Activated CD4-positive, alpha-beta T cell treated with anti-CD3 and anti-CD28 coated beads for 36 hours (primary cell): ENCODE results near the gene SMAGP. TPM values are rescaled to one million over a fixed set of nuclear protein-coding genes. Genes with fewer than 3 reads are reported as not detected.

ENCODE experiments used
- ATAC-seq: fragments of 200-7000 bp; cut with Tn5 transposase; one replicate; pipeline ENCODE4 v1.10.0; 2021; ENCODE audit warnings: mild to moderate bottlenecking, moderate library complexity
- CTCF ChIA-PET: fragments of 350-600 bp; sonication (Branson Sonifier 250); formaldehyde crosslinking; loops from one replicate; lab custom pipeline; 2021; ENCODE audit warnings: antibody characterized with exemption; lab: Charles Lee
- POLR2A ChIA-PET: fragments of 350-600 bp; sonication (Branson Sonifier 250); formaldehyde crosslinking; loops from one replicate; lab custom pipeline; 2021; ENCODE audit warnings: antibody characterized with exemption, inconsistent platforms; lab: Charles Lee
- DNase-seq: peaks from one replicate; pipeline ENCODE4 v3.0.0-alpha.2; 2020
- H3K27ac Mint-ChIP-seq: one replicate; pipeline ENCODE4 v1.8.0; 2021; ENCODE audit warnings: mixed read lengths
- H3K27me3 Mint-ChIP-seq: one replicate; pipeline ENCODE4 v1.8.0; 2021; ENCODE audit warnings: mixed read lengths
- H3K36me3 Mint-ChIP-seq: one replicate; pipeline ENCODE4 v1.8.0; 2021; ENCODE audit warnings: low read depth, mixed read lengths
- H3K4me1 Mint-ChIP-seq: one replicate; pipeline ENCODE4 v1.8.0; 2021; ENCODE audit warnings: mixed read lengths
- H3K4me3 Mint-ChIP-seq: one replicate; pipeline ENCODE4 v1.8.0; 2021; ENCODE audit warnings: mild to moderate bottlenecking, moderate library complexity, mixed read lengths
- H3K9me3 Mint-ChIP-seq: one replicate; pipeline ENCODE4 v1.8.0; 2021; ENCODE audit warnings: low read depth, mixed read lengths
- intact Hi-C, 2 experiments: fragments of 100-400 bp; cut with DNase I in 1 of 2; cut with micrococcal nuclease in 1 of 2; formaldehyde crosslinking; loops; one replicate each; pipeline versions ENCODE4 v1.14.2 to v1.15.1; 2022 to 2024; cut with DNase I, micrococcal nuclease
- total RNA-seq, 2 experiments: library from RNA; stranded (reverse); gene quantifications; one replicate each; pipeline ENCODE4 v1.2.3, GENCODE V29; 2021

SMAGP gene
- total RNA-seq, 2 experiments from 2014 or later = 0.69 to 0.86 TPM

GRCh38 chr12:51197736-51198567, 72.3 kb downstream of the SMAGP start:
- no peak overlapping the region for H3K4me3 Mint-ChIP-seq
- H3K36me3 Mint-ChIP-seq = peaks cover 5% of the 10 kb centered on the region
- no peaks in the 10 kb centered on the region for H3K9me3 Mint-ChIP-seq
- ATAC-seq (no peak), DNase-seq (no peak)
- H3K4me1 Mint-ChIP-seq = peaks cover 9% of the 10 kb centered on the region
- ChIA-PET CTCF (no interaction called here), POLR2A (no interaction called here)
- intact Hi-C loops = no loop called here
- H3K27ac Mint-ChIP-seq = no peak overlapping the region
- no peaks in the 10 kb centered on the region for H3K27me3 Mint-ChIP-seq

DNA sequence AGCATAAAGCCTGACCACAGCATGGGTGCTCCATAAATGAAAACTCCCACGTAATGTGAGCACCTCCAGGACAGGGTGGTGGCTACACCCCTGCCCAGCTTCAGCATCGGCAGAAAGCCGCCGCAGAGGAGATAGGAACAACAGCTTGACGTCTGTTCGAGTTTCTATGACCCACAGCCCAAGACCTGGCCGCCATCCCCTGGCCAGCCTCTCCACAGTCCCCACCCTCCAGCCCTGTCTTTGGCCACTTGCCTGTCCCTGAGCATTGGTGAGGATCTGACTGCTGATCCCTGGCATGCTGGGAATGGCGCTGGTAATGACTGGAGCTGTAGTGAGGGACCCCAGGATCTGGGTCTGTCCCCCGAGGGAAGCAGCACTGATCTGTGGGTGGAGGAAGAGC, 73.7 kb downstream of the SMAGP start:
- ChIA-PET POLR2A (no interaction called here), CTCF (no interaction called here)
- H3K36me3 Mint-ChIP-seq = peaks cover 10% of the 10 kb centered on the region
- DNase-seq (no peak), ATAC-seq (no peak)
- intact Hi-C loops = no loop called here
- H3K9me3 Mint-ChIP-seq = no peaks in the 10 kb centered on the region
- H3K27me3 Mint-ChIP-seq = no peaks in the 10 kb centered on the region
- H3K27ac Mint-ChIP-seq = no peak overlapping the region
- H3K4me3 Mint-ChIP-seq = no peak overlapping the region
- H3K4me1 Mint-ChIP-seq = peaks cover 2% of the 10 kb centered on the region

- H3K4me1 Mint-ChIP-seq = no peaks in the 10 kb centered on the region
- H3K36me3 Mint-ChIP-seq = peaks cover 13% of the 10 kb centered on the region
- no peaks in the 10 kb centered on the region for H3K27me3 Mint-ChIP-seq
- ChIA-PET CTCF (no interaction called here), POLR2A (no interaction called here)
- intact Hi-C loops = no loop called here
- no peaks in the 10 kb centered on the region for H3K9me3 Mint-ChIP-seq
- no peak overlapping the region for H3K4me3 Mint-ChIP-seq
- no peak overlapping the region for H3K27ac Mint-ChIP-seq
- DNase-seq = no peak
- no peak for ATAC-seq
Observed at GRCh38 chr12:51195841-51196240, 74.4 kb downstream of the SMAGP start.

Other genes with a start within 250 kb of the SMAGP start
- gene SLC11A2, start 244.0 kb downstream of the SMAGP start, total RNA-seq = 10 to 100 TPM; 31.0 to 32.9 TPM
- gene LETMD1, start 222.1 kb downstream of the SMAGP start, total RNA-seq = 10 to 100 TPM; 69.6 to 79.6 TPM
- 10 to 100 TPM; 12.8 to 13.6 TPM for gene CSRNP2, start 186.8 kb downstream of the SMAGP start, total RNA-seq
- 10 to 100 TPM; 39.5 to 47.3 TPM for gene TFCP2, start 97.3 kb downstream of the SMAGP start, total RNA-seq
- gene POU6F1, start 52.4 kb downstream of the SMAGP start, total RNA-seq = 10 to 100 TPM in 1 of 2 experiments, 1 to 10 TPM in 1; 8.7 to 12.9 TPM
- gene DAZAP2, start 31.6 kb downstream of the SMAGP start, total RNA-seq = 10 to 100 TPM; 94.8 to 95.2 TPM
- 10 to 100 TPM; 39.9 to 48.8 TPM for gene BIN2, start 53.8 kb upstream of the SMAGP start, total RNA-seq
- under 1 TPM in 1 of 2 experiments, not detected in 1; 0.18 TPM for gene CELA1, start 76.3 kb upstream of the SMAGP start, total RNA-seq
- 10 to 100 TPM; 11.7 to 12.0 TPM for gene GALNT6, start 121.0 kb upstream of the SMAGP start, total RNA-seq
- 1 to 10 TPM; 1.7 to 2.0 TPM for gene SLC4A8, start 154.4 kb upstream of the SMAGP start, total RNA-seq